Right lung (tissue), 5 donors: ENCODE data around the gene HRH2. TPM values are rescaled to one million over a fixed set of nuclear protein-coding genes. Genes with fewer than 3 reads are reported as not detected.
"Not testable (repeated sequence)": the region's sequence is repeated elsewhere in the genome, so short reads cannot be mapped to it uniquely, and the experiment has no call there.

Experiments
- DNase-seq, 2 donors: peaks; one replicate each; pipeline ENCODE4 v3.0.0-alpha.2; 2013
- polyA plus RNA-seq, 5 donors: library from polyadenylated mRNA; unstranded; fragments of 120-200 nt; gene quantifications; one replicate each; pipeline versions ENCODE4 v1.2.1 to v1.2.3, GENCODE V29; 2013; ENCODE audit warnings: inconsistent platforms in 1 of 5, low replicate concordance in 1 of 5; ENCODE audit not compliant: insufficient read length in 5 of 5, insufficient read depth in 1 of 5

HRH2 gene
- polyA plus RNA-seq, 5 donors, result 5.2 to 9.0 (median 7.3) TPM

- DNase-seq, result no peak
These were observed 53.8 kb downstream of the HRH2 start for GRCh38 chr5:175711472-175712312.

- DNase-seq, result no peak
These were observed 54.4 kb downstream of the HRH2 start for GRCh38 chr5:175712313-175712680.

GRCh38 chr5:175712681-175713085 lies 54.8 kb downstream of the HRH2 start:
- DNase-seq, result no peak

GRCh38 chr5:175713930-175714329 lies 56.1 kb downstream of the HRH2 start:
- no peak for DNase-seq

GRCh38 chr5:175714479-175715085 lies 56.7 kb downstream of the HRH2 start:
- no peak for DNase-seq

GRCh38 chr5:175715627-175716522 lies 58.0 kb downstream of the HRH2 start:
- no peak for DNase-seq

- DNase-seq, result no peak
These were observed 60.0 kb downstream of the HRH2 start for GRCh38 chr5:175717837-175718236.

- no peak for DNase-seq
These were observed 60.7 kb downstream of the HRH2 start for GRCh38 chr5:175718401-175719108.

GRCh38 chr5:175719109-175719432 lies 61.2 kb downstream of the HRH2 start:
- not testable (repeated sequence) for DNase-seq

- DNase-seq, result no peak
These were observed 66.7 kb downstream of the HRH2 start for GRCh38 chr5:175724314-175725275.

- no peak for DNase-seq
These were observed 70.4 kb downstream of the HRH2 start for GRCh38 chr5:175728316-175728715.

GRCh38 chr5:175728885-175729828 lies 71.3 kb downstream of the HRH2 start:
- DNase-seq, result no peak

GRCh38 chr5:175729829-175730277 lies 72.0 kb downstream of the HRH2 start:
- peak; percentile 74 to 85 for DNase-seq

GRCh38 chr5:175731172-175731571 lies 73.3 kb downstream of the HRH2 start:
- DNase-seq, result no peak

- DNase-seq, result no peak
These were observed 74.0 kb downstream of the HRH2 start for GRCh38 chr5:175731756-175732465.

- no peak for DNase-seq
These were observed 75.1 kb downstream of the HRH2 start for GRCh38 chr5:175733017-175733416.

GRCh38 chr5:175734016-175734415 lies 76.1 kb downstream of the HRH2 start:
- DNase-seq, result no peak

- DNase-seq, result no peak
These were observed 76.6 kb downstream of the HRH2 start for GRCh38 chr5:175734501-175734900.

GRCh38 chr5:175735701-175736100 lies 77.8 kb downstream of the HRH2 start:
- no peak for DNase-seq
